Fibroblast of the aortic adventitia (primary cell): ENCODE measurements around the gene SDSL. TPM values are rescaled to one million over a fixed set of nuclear protein-coding genes. Genes with fewer than 3 reads are reported as not detected.

ENCODE experiments used
- DNase-seq: peaks from one replicate; pipeline ENCODE4 v3.0.0-alpha.2; 2010; ENCODE audit warnings: low read depth
- H3K4me3 ChIP-seq: 2 replicates; pipeline ENCODE4 v1.5.1; 2011; ENCODE audit warnings: low read depth, mild to moderate bottlenecking, control low read depth, low read length, moderate library complexity
- total RNA-seq: library from RNA; depleted of rRNA; stranded (reverse); fragments of >200 nt; gene quantifications from 2 replicates; pipeline ENCODE4 v1.2.3, GENCODE V29; 2012; ENCODE audit warnings: low replicate concordance
- TF ChIP-seq, protein P1 (sequence below): IDR thresholded peaks from 2 replicates; pipeline ENCODE4 v1.5.1; 2011; ENCODE audit warnings: mild to moderate bottlenecking, low read length, control low read depth, inconsistent platforms; ENCODE audit not compliant: insufficient read depth

The SDSL gene
- total RNA-seq, 1 donor = 1.9 TPM

DNA sequence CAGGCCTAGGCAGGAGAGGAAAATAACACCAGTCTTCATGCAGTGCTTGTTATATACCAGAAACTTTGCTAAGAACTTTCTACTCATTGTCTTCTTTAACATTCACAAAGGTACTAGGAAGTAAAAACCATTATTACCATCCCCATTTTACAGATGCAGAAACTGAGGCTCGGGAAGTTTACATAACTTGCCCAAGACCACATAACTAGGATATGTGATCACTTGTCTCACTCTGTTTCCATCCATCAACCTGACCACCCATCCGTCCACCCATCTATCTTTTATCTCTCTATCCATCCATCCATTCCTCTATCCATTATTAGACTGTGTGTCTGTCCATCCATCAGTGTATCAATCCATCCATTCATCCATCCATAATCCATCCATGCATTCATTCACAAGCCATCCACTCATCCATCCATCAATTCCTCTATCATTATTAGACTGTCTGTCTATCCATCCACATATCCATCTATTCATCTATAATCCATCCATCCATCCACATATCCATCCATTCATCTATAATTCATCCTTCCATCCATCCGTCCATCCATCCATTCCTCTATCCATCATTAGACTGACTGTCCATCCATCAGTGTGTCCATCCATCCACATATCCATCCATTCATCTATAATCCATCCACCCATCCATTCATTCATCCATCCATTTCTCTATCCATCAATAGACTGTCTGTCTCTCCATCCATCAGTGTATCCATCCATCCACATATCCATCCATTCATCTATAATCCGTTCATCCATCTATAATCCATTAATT, 16.5 kb downstream of the SDSL start:
- H3K4me3 ChIP-seq = no peak overlapping the region

DNA sequence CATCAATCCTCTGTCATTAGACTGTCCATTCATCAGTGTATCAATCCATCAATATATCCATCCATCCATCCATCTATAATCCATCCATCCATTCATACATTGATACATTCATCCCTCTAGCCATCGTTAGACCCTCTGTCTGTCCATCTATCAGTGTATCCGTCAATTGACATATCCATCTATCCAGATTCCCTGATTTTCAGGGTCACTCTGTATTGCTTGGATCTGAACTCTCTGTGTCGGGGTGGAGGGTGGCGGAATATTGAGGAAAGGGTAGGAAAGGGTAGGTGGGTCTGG, 17.1 kb downstream of the SDSL start:
- TF ChIP-seq, protein P1, sequence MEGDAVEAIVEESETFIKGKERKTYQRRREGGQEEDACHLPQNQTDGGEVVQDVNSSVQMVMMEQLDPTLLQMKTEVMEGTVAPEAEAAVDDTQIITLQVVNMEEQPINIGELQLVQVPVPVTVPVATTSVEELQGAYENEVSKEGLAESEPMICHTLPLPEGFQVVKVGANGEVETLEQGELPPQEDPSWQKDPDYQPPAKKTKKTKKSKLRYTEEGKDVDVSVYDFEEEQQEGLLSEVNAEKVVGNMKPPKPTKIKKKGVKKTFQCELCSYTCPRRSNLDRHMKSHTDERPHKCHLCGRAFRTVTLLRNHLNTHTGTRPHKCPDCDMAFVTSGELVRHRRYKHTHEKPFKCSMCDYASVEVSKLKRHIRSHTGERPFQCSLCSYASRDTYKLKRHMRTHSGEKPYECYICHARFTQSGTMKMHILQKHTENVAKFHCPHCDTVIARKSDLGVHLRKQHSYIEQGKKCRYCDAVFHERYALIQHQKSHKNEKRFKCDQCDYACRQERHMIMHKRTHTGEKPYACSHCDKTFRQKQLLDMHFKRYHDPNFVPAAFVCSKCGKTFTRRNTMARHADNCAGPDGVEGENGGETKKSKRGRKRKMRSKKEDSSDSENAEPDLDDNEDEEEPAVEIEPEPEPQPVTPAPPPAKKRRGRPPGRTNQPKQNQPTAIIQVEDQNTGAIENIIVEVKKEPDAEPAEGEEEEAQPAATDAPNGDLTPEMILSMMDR = no peak
- no peak for DNase-seq
- no peak overlapping the region for H3K4me3 ChIP-seq

More for the DNA sequence above, 16.5 kb downstream of the SDSL start:
- TF ChIP-seq, protein P1 = no peak
- DNase-seq = no peak

DNA sequence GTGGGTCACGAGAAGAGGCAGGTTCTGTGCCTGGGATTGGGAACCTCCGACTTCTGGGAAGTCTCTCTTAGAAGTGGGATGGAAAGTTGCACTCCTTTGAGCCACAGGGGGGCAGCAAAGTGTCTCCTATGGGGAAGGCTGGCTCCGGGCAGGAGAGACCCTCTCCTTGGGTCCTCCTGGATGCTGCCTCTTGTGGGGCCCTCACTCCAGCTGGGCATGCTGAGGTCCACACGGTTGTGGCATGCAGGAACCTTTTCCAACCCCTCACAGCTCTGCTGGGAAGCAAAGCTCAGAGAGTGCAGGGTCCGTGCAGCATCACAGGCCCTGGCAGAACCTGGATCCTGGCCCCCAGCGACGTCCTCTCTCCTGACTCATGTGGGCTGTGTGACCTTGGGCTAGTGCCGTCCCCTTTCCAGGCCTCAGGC, 17.4 kb downstream of the SDSL start:
- TF ChIP-seq, protein P1 = peak; percentile 74
- peak; percentile 37 for DNase-seq

DNA sequence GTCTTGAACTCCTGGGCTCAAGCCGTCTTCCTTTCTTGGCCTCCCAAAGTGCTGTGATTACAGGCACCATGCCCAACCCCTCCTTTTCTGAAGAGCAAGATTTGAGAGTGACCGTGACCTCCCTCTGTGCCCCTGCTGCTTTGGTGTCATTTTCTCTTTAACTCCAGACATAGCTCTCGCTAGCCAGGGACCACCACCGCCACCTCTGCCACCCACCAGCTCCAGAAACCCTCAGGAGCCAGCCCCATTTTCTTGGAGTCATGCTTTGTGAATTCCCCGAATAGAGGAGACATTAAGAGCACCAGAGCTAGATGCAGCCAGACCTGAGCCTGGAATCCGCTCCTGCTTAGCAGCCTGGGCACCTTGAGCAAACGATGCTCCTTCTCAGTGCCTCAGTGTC, 18.2 kb downstream of the SDSL start:
- TF ChIP-seq, protein P1 = no peak
- DNase-seq = no peak
- no peak overlapping the region for H3K4me3 ChIP-seq

More for the DNA sequence above, 17.4 kb downstream of the SDSL start:
- no peak overlapping the region for H3K4me3 ChIP-seq

DNA sequence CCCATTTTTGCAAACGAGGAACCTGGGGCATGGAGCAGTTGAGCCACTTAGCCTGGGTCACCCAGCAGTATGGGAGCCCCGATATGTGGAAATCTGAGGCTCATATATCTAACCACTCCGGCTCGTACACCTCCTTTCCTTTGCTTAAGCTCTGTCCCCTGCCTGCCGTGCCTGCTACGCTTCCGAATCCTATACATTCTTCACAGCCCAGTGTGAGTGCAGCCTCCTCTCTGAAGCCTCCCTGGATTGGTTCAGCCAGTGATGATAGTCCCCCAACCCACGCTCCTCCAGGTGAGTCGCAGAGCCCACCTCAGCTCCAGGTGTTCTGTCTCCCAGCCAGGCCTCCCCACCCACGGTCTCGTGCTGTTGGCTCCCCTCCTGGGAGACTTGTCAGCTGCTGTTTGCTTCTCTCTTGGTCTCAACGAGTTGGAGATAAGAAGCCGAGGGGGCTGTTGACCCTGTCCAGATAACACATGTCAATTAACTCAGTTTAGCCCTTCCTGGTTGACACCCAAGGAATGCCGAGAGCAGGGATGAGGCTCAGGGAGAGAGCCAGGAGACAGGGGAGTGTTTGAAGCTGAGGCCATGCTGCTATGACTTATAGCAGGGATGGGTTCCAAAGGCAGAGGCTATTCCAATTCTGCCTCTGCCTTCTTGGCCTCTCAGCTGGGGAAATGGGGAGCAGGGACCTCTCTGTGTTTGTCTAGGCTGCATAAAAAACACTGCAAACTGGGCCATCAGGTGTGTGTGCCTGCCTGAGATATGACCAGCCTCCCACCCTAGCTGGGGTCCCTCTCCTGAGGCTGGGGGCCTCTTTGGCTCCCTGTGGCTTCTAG, 19.0 kb downstream of the SDSL start:
- TF ChIP-seq, protein P1 = no peak
- H3K4me3 ChIP-seq = no peak overlapping the region
- DNase-seq = no peak

DNA sequence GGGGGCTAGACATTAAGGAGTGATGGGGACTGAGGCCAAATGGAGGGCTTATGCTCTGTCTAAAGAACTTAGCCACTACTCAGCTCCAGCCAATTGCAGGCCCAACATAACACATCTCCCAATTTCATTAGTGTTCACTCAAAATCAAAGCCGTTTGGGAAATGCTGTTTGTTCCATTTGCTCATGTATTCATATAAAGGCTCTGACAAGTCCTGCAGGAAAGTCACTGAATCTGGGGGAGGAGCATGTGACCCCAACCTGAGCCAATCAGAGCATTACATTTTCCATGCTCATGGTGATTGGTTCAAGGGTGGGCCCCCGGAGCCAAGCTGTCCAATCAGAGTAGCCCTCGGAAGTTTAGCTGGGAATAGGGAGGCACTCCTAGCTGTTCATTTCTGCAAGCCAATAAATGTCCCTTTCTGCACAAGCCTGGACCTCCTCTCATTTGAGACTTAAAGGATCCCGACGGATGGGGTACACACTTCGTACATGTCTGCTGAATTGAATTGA, 20.9 kb downstream of the SDSL start:
- TF ChIP-seq, protein P1 = no peak
- DNase-seq = no peak
- H3K4me3 ChIP-seq = no peak overlapping the region
